Occipital lobe (tissue), 2 donors: ENCODE measurements around the gene BRD2. TPM values are rescaled to one million over a fixed set of nuclear protein-coding genes. Genes with fewer than 3 reads are reported as not detected.
"Not testable (repeated sequence)": the region's sequence is repeated elsewhere in the genome, so short reads cannot be mapped to it uniquely, and the experiment has no call there.

ENCODE experiments used
- DNase-seq: peaks from one replicate; lab custom pipeline; 2025; lab: John Stamatoyannopoulos, UW
- total RNA-seq: library from RNA; depleted of rRNA; stranded (reverse); fragments of >200 nt; gene quantifications from one replicate; pipeline ENCODE4 v1.2.3, GENCODE V29; 2014

Gene BRD2
- 66.6 TPM for total RNA-seq

- peak; percentile 94 for DNase-seq
Observed at GRCh38 chr6:32968093-32968866, at the start of gene BRD2. Gene BRD2, plus strand, starts transcription at chr6:32968594. Its CDS starts 4,305 bp downstream, at chr6:32972899.

GRCh38 chr6:32920715-32921114 is 47.7 kb upstream of the BRD2 start:
- DNase-seq: no peak

GRCh38 chr6:32922083-32922482 is 46.3 kb upstream of the BRD2 start:
- no peak for DNase-seq

- no peak for DNase-seq
Observed at GRCh38 chr6:32931211-32931610, 37.2 kb upstream of the BRD2 start.

- no peak for DNase-seq
Observed at GRCh38 chr6:32932132-32932868, 36.1 kb upstream of the BRD2 start.

GRCh38 chr6:32933661-32934085 is 34.7 kb upstream of the BRD2 start:
- peak; percentile 10 for DNase-seq

- DNase-seq: no peak
Observed at GRCh38 chr6:32935551-32936238, 32.7 kb upstream of the BRD2 start.

GRCh38 chr6:32936239-32937152 is 31.9 kb upstream of the BRD2 start:
- DNase-seq: no peak

GRCh38 chr6:32937230-32937633 is 31.2 kb upstream of the BRD2 start:
- DNase-seq: no peak

- no peak for DNase-seq
Observed at GRCh38 chr6:32938494-32938893, 29.9 kb upstream of the BRD2 start.

- peak; percentile 16 for DNase-seq
Observed at GRCh38 chr6:32940656-32941213, 27.7 kb upstream of the BRD2 start, which contains the start of gene HLA-DMB. Gene HLA-DMB, minus strand, starts transcription at chr6:32941028. Its CDS starts 221 bp downstream, at chr6:32940807.

GRCh38 chr6:32941214-32941768 is 27.1 kb upstream of the BRD2 start:
- no peak for DNase-seq

GRCh38 chr6:32942555-32943123 is 25.8 kb upstream of the BRD2 start:
- DNase-seq: not testable (repeated sequence)

GRCh38 chr6:32943864-32944649 is 24.3 kb upstream of the BRD2 start:
- DNase-seq: no peak

- DNase-seq: no peak
Observed at GRCh38 chr6:32945108-32945760, 23.2 kb upstream of the BRD2 start.

- no peak for DNase-seq
Observed at GRCh38 chr6:32945953-32946352, 22.4 kb upstream of the BRD2 start.

GRCh38 chr6:32946893-32947292 is 21.5 kb upstream of the BRD2 start:
- no peak for DNase-seq
